GM21528 (cell line): ENCODE data around the gene FGD2.

ENCODE experiments used
- ATAC-seq: cut with Tn5 transposase; IDR thresholded peaks from one replicate; pipeline ENCODE4 v1.9.1; 2021; ENCODE audit warnings: mild to moderate bottlenecking, moderate library complexity; ENCODE audit not compliant: unreplicated experiment, low FRiP score

FGD2 gene

DNA sequence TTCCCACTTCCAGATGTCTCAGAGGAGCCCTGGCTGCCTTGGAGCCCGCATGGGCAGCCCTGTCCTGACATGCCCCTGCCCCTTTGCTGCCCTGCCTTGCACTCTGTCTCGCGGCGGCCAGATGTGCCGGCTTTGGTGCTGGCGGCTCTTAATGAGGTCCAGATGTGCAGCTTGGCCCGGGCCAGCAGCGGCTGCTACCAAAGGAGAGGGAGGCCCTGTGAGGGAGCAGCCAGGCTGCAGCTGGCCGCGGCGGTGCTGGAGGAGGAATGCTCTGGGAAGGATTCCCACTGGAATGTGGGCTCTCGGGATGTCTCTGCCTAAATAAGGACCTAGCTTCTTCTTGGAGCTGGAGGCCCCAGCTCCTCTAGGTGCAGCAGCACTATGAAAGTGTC, 72.4 kb downstream of the FGD2 start:
- ATAC-seq, result no peak
